HepG2 (cell line): ENCODE results near the gene LRRC8E. TPM values are rescaled to one million over a fixed set of nuclear protein-coding genes. Genes with fewer than 3 reads are reported as not detected.

ENCODE experiments used
- DNMT1 ChIP-seq: sonication (generic); formaldehyde crosslinking; IDR thresholded peaks from 2 replicates; pipeline ENCODE4 v1.5.1; 2020; ENCODE audit warnings: mild to moderate bottlenecking, missing genetic modification reagents
- ETV5 ChIP-seq: IDR thresholded peaks from 2 replicates; pipeline ENCODE4 v1.6.1; 2018; ENCODE audit warnings: missing biosample characterization, missing genetic modification reagents, inconsistent platforms, borderline replicate concordance
- FOXC1 ChIP-seq: sonication (generic); formaldehyde crosslinking; IDR thresholded peaks from 2 replicates; pipeline ENCODE4 v1.8.0; 2022; ENCODE audit warnings: mild to moderate bottlenecking, missing genetic modification reagents, borderline replicate concordance
- GABPA ChIP-seq, 2 experiments: IDR thresholded peaks; 2 replicates each; pipeline ENCODE4 v1.6.1; 2011 to 2016; ENCODE audit warnings: low read depth in 2 of 2, low read length in 1 of 2, missing biosample characterization in 1 of 2, missing genetic modification characterization in 1 of 2
- JUND ChIP-seq: sonication (generic); formaldehyde crosslinking; IDR thresholded peaks from 2 replicates; pipeline ENCODE4 v1.8.0; 2022; ENCODE audit warnings: mild to moderate bottlenecking, missing genetic modification reagents
- MED13 ChIP-seq: sonication (generic); formaldehyde crosslinking; IDR thresholded peaks from 2 replicates; pipeline ENCODE4 v1.5.0; 2020; ENCODE audit warnings: missing genetic modification reagents
- MED8 ChIP-seq: sonication (generic); formaldehyde crosslinking; IDR thresholded peaks from 2 replicates; pipeline ENCODE4 v1.8.1; 2023; ENCODE audit warnings: mild to moderate bottlenecking, missing genetic modification reagents; ENCODE audit not compliant: insufficient replicate concordance
- PCBP2 ChIP-seq: fragments of 200-400 bp; formaldehyde crosslinking; optimal IDR thresholded peaks from 2 replicates; pipeline ENCODE3; 2018; ENCODE audit warnings: low read length, low read depth; ENCODE audit not compliant: poor library complexity, severe bottlenecking
- PITX1 ChIP-seq: sonication (generic); formaldehyde crosslinking; IDR thresholded peaks from 2 replicates; pipeline ENCODE4 v1.5.1; 2020; ENCODE audit warnings: mild to moderate bottlenecking, missing genetic modification reagents
- RFXANK ChIP-seq: IDR thresholded peaks from 2 replicates; pipeline ENCODE4 v1.6.1; 2016
- SIX1 ChIP-seq: sonication (generic); formaldehyde crosslinking; IDR thresholded peaks from 2 replicates; pipeline ENCODE4 v1.4.0; 2020; ENCODE audit warnings: missing genetic modification reagents, borderline replicate concordance
- SIX4 ChIP-seq: sonication (generic); formaldehyde crosslinking; IDR thresholded peaks from 2 replicates; pipeline ENCODE4 v1.4.0; 2020; ENCODE audit warnings: missing genetic modification reagents
- SMAD3 ChIP-seq: sonication (generic); formaldehyde crosslinking; IDR thresholded peaks from 2 replicates; pipeline ENCODE4 v1.4.0; 2020; ENCODE audit warnings: missing genetic modification reagents
- SNRNP70 ChIP-seq: fragments of 200-400 bp; formaldehyde crosslinking; IDR thresholded peaks from 2 replicates; pipeline ENCODE4 v1.6.1; 2017; ENCODE audit warnings: mild to moderate bottlenecking, low read depth, low read length, moderate library complexity
- TAF15 ChIP-seq: fragments of 200-400 bp; formaldehyde crosslinking; IDR thresholded peaks from one replicate; pipeline ENCODE4 v1.6.1; 2018; ENCODE audit warnings: mild to moderate bottlenecking, low read depth, low read length; ENCODE audit not compliant: poor library complexity, severe bottlenecking
- TBP ChIP-seq: sonication (generic); formaldehyde crosslinking; IDR thresholded peaks from 2 replicates; pipeline ENCODE4 v1.5.0; 2020; ENCODE audit warnings: missing genetic modification reagents
- TBX2 ChIP-seq: sonication (generic); formaldehyde crosslinking; IDR thresholded peaks from 2 replicates; pipeline ENCODE4 v1.5.0; 2020; ENCODE audit warnings: missing genetic modification reagents, mild to moderate bottlenecking, borderline replicate concordance
- TBX3 ChIP-seq: fragments of 450-650 bp; IDR thresholded peaks from 2 replicates; pipeline ENCODE4 v1.6.1; 2017; ENCODE audit warnings: antibody characterized with exemption, mild to moderate bottlenecking, inconsistent platforms, borderline replicate concordance
- ZNF232 ChIP-seq: sonication (generic); formaldehyde crosslinking; IDR thresholded peaks from 2 replicates; pipeline ENCODE4 v1.4.0; 2020; ENCODE audit warnings: missing genetic modification reagents, borderline replicate concordance
- ZNF326 ChIP-seq: sonication (generic); formaldehyde crosslinking; IDR thresholded peaks from 2 replicates; pipeline ENCODE4 v1.4.0; 2020; ENCODE audit warnings: missing genetic modification reagents, borderline replicate concordance
- ZNF33A ChIP-seq: sonication (generic); formaldehyde crosslinking; IDR thresholded peaks from 2 replicates; pipeline ENCODE4 v1.5.1; 2020; ENCODE audit warnings: missing genetic modification reagents, mild to moderate bottlenecking, moderate library complexity, borderline replicate concordance
- polyA plus RNA-seq, 8 experiments: library from polyadenylated mRNA; depleted of rRNA in 3 of 8; stranded (reverse) in 7 of 8; unstranded in 1 of 8; fragments of >200 nt; fragmentation: Illumina TruSeq in 4 of 8; extraction: Trizol in 4 of 8; gene quantifications; 2 replicates each; pipeline versions ENCODE4 v1.2.1 to v1.2.3, GENCODE V29; 2011 to 2016; ENCODE audit warnings: low read depth in 4 of 8, missing spikeins in 1 of 8, mixed read lengths in 1 of 8; ENCODE audit not compliant: insufficient read depth in 1 of 8
- total RNA-seq, 5 experiments: library from RNA; depleted of rRNA; stranded (reverse); fragments of >200 nt; fragmentation: Illumina TruSeq; extraction: Trizol; gene quantifications; 2 replicates each; pipeline ENCODE4 v1.2.3, GENCODE V29; 2016; ENCODE audit warnings: low read depth in 1 of 5
- TF ChIP-seq, protein P1 (sequence below): sonication (generic); formaldehyde crosslinking; IDR thresholded peaks from 2 replicates; pipeline ENCODE4 v1.4.0; 2020; ENCODE audit warnings: missing genetic modification reagents
- TF ChIP-seq, protein P2 (sequence below): sonication (generic); formaldehyde crosslinking; IDR thresholded peaks from 2 replicates; pipeline ENCODE4 v1.9.0; 2022; ENCODE audit warnings: missing genetic modification reagents, mild to moderate bottlenecking, borderline replicate concordance
- TF ChIP-seq, protein P3 (sequence below), 2 experiments: sonication (generic) in 1 of 2; formaldehyde crosslinking in 1 of 2; IDR thresholded peaks; 2 replicates each; pipeline versions ENCODE4 v1.5.1 to v1.6.1; 2011 to 2020; ENCODE audit warnings: borderline replicate concordance in 1 of 2, low read depth in 1 of 2, low read length in 1 of 2, mild to moderate bottlenecking in 1 of 2, missing genetic modification reagents in 1 of 2, moderate library complexity in 1 of 2

The LRRC8E gene
- total and polyA plus RNA-seq, 2 of the 13 experiments (the other 11 are each of a cell fraction or from before 2014, with no cell fraction given): 8.0 to 10.3 TPM

DNA sequence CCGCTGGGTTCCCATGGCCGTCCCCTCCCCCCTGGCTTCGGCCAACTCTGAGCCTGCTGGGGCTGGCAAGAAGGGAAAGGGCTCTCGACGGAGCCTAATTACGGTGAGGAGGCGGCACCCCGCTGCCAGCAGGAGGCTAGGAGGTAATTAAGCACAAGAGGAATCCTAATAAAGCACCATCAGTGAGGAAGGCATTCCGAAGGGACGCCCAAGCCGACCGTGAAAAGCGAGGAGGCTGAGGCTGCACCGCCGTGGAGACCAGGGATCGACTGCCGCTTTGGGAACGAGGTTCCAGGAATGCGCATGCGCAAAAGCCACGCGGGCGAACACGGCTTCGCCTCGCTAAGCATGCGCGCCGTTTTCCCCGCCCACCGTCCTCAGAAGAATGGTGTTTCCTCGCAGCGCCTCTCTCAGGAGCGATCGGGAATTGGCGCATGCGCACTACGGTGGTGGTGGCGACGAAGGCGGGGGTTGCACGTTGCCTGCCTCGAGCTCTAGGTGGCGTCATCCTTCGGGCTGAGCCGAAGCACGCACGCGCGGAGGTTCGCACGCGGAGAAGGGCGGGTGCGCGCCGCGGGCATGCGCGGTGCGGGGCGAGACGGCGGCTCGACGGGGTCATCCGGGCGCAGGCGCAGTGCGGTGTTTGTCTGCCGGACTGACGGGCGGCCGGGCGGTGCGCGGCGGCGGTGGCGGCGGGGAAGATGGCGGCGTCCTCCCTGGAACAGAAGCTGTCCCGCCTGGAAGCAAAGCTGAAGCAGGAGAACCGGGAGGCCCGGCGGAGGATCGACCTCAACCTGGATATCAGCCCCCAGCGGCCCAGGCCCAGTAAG, 15.1 kb downstream of the LRRC8E start, which contains the start of gene MAP2K7 (continued):
- TF ChIP-seq, protein P1, sequence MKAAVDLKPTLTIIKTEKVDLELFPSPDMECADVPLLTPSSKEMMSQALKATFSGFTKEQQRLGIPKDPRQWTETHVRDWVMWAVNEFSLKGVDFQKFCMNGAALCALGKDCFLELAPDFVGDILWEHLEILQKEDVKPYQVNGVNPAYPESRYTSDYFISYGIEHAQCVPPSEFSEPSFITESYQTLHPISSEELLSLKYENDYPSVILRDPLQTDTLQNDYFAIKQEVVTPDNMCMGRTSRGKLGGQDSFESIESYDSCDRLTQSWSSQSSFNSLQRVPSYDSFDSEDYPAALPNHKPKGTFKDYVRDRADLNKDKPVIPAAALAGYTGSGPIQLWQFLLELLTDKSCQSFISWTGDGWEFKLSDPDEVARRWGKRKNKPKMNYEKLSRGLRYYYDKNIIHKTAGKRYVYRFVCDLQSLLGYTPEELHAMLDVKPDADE (CRISPR knock-in tag): no peak; the same call in 1 of the 2 replicates
- TF ChIP-seq ZNF326 (CRISPR knock-in tag) (no peak), ZNF33A (CRISPR knock-in tag) (no peak), JUND (peak; percentile 54; the same call in 1 of the 2 replicates), SIX1 (CRISPR knock-in tag) (no peak), GABPA (IDR thresholded peaks at IDR 0.05; ENCODE audit: low read depth, low read length) (no peak), GABPA (CRISPR knock-in tag; IDR thresholded peaks at IDR 0.05; ENCODE audit: low read depth) (0 out of 2 replicates have a peak, but pooled peaks have one; percentile 0), PCBP2 (no peak), TBX3 (no peak), DNMT1 (0 out of 2 replicates have a peak, but pooled peaks have one; percentile 78), SMAD3 (CRISPR knock-in tag) (peak; percentile 89), MED8 (CRISPR knock-in tag) (peak; percentile 86), TAF15 (peak; percentile 36), RFXANK (CRISPR knock-in tag) (peak; percentile 83; the same call in 1 of the 2 replicates), PITX1 (CRISPR knock-in tag) (peak; percentile 34), TBX2 (CRISPR knock-in tag) (peak; percentile 67), SNRNP70 (no peak), ETV5 (CRISPR knock-in tag) (0 out of 2 replicates have a peak, but pooled peaks have one; percentile 9), FOXC1 (CRISPR knock-in tag) (peak; percentile 97), MED13 (0 out of 2 replicates have a peak, but pooled peaks have one; percentile 66), TBP (no peak), SIX4 (0 out of 2 replicates have a peak, but pooled peaks have one; percentile 8), ZNF232 (CRISPR knock-in tag) (peak; percentile 54; the same call in 1 of the 2 replicates)
- TF ChIP-seq, protein P2, sequence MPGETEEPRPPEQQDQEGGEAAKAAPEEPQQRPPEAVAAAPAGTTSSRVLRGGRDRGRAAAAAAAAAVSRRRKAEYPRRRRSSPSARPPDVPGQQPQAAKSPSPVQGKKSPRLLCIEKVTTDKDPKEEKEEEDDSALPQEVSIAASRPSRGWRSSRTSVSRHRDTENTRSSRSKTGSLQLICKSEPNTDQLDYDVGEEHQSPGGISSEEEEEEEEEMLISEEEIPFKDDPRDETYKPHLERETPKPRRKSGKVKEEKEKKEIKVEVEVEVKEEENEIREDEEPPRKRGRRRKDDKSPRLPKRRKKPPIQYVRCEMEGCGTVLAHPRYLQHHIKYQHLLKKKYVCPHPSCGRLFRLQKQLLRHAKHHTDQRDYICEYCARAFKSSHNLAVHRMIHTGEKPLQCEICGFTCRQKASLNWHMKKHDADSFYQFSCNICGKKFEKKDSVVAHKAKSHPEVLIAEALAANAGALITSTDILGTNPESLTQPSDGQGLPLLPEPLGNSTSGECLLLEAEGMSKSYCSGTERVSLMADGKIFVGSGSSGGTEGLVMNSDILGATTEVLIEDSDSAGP (CRISPR knock-in tag): peak; percentile 78
- TF ChIP-seq, protein P3, sequence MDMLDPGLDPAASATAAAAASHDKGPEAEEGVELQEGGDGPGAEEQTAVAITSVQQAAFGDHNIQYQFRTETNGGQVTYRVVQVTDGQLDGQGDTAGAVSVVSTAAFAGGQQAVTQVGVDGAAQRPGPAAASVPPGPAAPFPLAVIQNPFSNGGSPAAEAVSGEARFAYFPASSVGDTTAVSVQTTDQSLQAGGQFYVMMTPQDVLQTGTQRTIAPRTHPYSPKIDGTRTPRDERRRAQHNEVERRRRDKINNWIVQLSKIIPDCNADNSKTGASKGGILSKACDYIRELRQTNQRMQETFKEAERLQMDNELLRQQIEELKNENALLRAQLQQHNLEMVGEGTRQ (IDR thresholded peaks at IDR 0.05; ENCODE audit: low read depth, low read length): no peak
- TF ChIP-seq, protein P3 (CRISPR knock-in tag; IDR thresholded peaks at IDR 0.05; ENCODE audit: borderline replicate concordance): peak; percentile 46; the same call in 1 of the 2 replicates
